Astrocyte (in vitro differentiated cells and primary cell): ENCODE results near the gene DCUN1D3. TPM values are rescaled to one million over a fixed set of nuclear protein-coding genes. Genes with fewer than 3 reads are reported as not detected.

Source experiments
- DNase-seq: peaks from one replicate; pipeline ENCODE4 v3.0.0-alpha.2; 2010; ENCODE audit warnings: low read depth
- FAIRE-seq: peaks from 2 replicates; lab custom pipeline; 2011; peaks lifted over from hg19 to GRCh38; lab: Jason Lieb, UNC
- H2AFZ ChIP-seq: 2 replicates; pipeline ENCODE4 v1.6.0; 2012; ENCODE audit warnings: low read depth, low read length, inconsistent platforms
- H3K27ac ChIP-seq: 2 replicates; pipeline ENCODE4 v1.5.1; 2011; ENCODE audit warnings: low read depth, low read length, inconsistent platforms
- H3K27me3 ChIP-seq: 2 replicates; pipeline ENCODE4 v1.6.0; 2011; ENCODE audit warnings: low read length, inconsistent platforms; ENCODE audit not compliant: insufficient read depth
- H3K36me3 ChIP-seq: 2 replicates; pipeline ENCODE4 v1.5.1; 2011; ENCODE audit warnings: low read length, inconsistent platforms; ENCODE audit not compliant: insufficient read depth
- H3K4me1 ChIP-seq: 2 replicates; pipeline ENCODE4 v1.5.1; 2011; ENCODE audit warnings: low read length, inconsistent platforms; ENCODE audit not compliant: insufficient read depth
- H3K4me2 ChIP-seq: 2 replicates; pipeline ENCODE4 v1.6.0; 2012; ENCODE audit warnings: low read length, inconsistent platforms
- H3K4me3 ChIP-seq: 2 replicates; pipeline ENCODE4 v1.5.1; 2011; ENCODE audit warnings: low read depth, mild to moderate bottlenecking, low read length, inconsistent platforms; ENCODE audit not compliant: insufficient read depth
- H3K79me2 ChIP-seq: 2 replicates; pipeline ENCODE4 v1.6.0; 2012; ENCODE audit warnings: mild to moderate bottlenecking, low read length, inconsistent platforms; ENCODE audit not compliant: insufficient read depth
- H3K9ac ChIP-seq: 2 replicates; pipeline ENCODE4 v1.6.0; 2012; ENCODE audit warnings: mild to moderate bottlenecking, low read length, inconsistent platforms
- H3K9me3 ChIP-seq: 2 replicates; pipeline ENCODE4 v1.5.1; 2012; ENCODE audit warnings: low read depth, mild to moderate bottlenecking, low read length, inconsistent platforms; ENCODE audit not compliant: insufficient read depth
- H4K20me1 ChIP-seq: 2 replicates; pipeline ENCODE4 v1.6.0; 2012; ENCODE audit warnings: low read length, inconsistent platforms; ENCODE audit not compliant: insufficient read depth
- H3K27ac Mint-ChIP-seq: one replicate; pipeline ENCODE4 v1.8.0; 2021; ENCODE audit warnings: mild to moderate bottlenecking, mixed read lengths; ENCODE audit not compliant: unreplicated experiment
- H3K27me3 Mint-ChIP-seq: one replicate; pipeline ENCODE4 v1.8.0; 2021; ENCODE audit warnings: low read depth, mixed read lengths; ENCODE audit not compliant: unreplicated experiment
- H3K36me3 Mint-ChIP-seq: one replicate; pipeline ENCODE4 v1.8.0; 2021; ENCODE audit warnings: low read depth, mixed read lengths; ENCODE audit not compliant: unreplicated experiment
- H3K4me1 Mint-ChIP-seq: one replicate; pipeline ENCODE4 v1.8.0; 2021; ENCODE audit warnings: low read depth, mixed read lengths; ENCODE audit not compliant: unreplicated experiment
- H3K4me3 Mint-ChIP-seq: one replicate; pipeline ENCODE4 v1.8.0; 2021; ENCODE audit warnings: mild to moderate bottlenecking, moderate library complexity, mixed read lengths; ENCODE audit not compliant: unreplicated experiment
- H3K9me3 Mint-ChIP-seq: one replicate; pipeline ENCODE4 v1.8.0; 2021; ENCODE audit warnings: mild to moderate bottlenecking, mixed read lengths; ENCODE audit not compliant: unreplicated experiment
- CTCF ChIP-seq: IDR thresholded peaks from 2 replicates; pipeline ENCODE4 v1.5.1; 2011; ENCODE audit warnings: low read depth, mild to moderate bottlenecking, inconsistent platforms, low read length, moderate library complexity; ENCODE audit not compliant: insufficient read depth
- EZH2 ChIP-seq: IDR thresholded peaks from 2 replicates; pipeline ENCODE4 v1.6.1; 2012; ENCODE audit warnings: mild to moderate bottlenecking, low read length, inconsistent platforms; ENCODE audit not compliant: insufficient read depth
- total RNA-seq: library from RNA; stranded (reverse); gene quantifications from 2 replicates; pipeline ENCODE4 v1.2.1, GENCODE V29; 2021

DCUN1D3 gene
- total RNA-seq, 1 donor from 2014 or later: 34.0 TPM

GRCh38 chr16:20916942-20917341, 16.8 kb upstream of the DCUN1D3 start:
- Mint-ChIP-seq H3K9me3 (no peaks in the 10 kb centered on the region), H3K27me3 (no peaks in the 10 kb centered on the region), H3K27ac (no peak overlapping the region), H3K4me3 (no peak overlapping the region), H3K36me3 (peaks cover 12% of the 10 kb centered on the region), H3K4me1 (peaks cover 11% of the 10 kb centered on the region)
- no peak overlapping the region for H3K4me3 ChIP-seq
- H3K79me2 ChIP-seq: no peaks in the 10 kb centered on the region
- H3K9me3 ChIP-seq: no peaks in the 10 kb centered on the region
- no peaks in the 10 kb centered on the region for H3K27me3 ChIP-seq
- DNase-seq (no peak), FAIRE-seq (no peak)
- no peak overlapping the region for H3K27ac ChIP-seq
- TF ChIP-seq CTCF: no peak
- no peak for TF ChIP-seq EZH2
- no peak overlapping the region for H2AFZ ChIP-seq
- no peaks in the 10 kb centered on the region for H4K20me1 ChIP-seq
- H3K4me2 ChIP-seq: no peak overlapping the region
- H3K4me1 ChIP-seq: peaks cover 15% of the 10 kb centered on the region
- no peak overlapping the region for H3K9ac ChIP-seq
- H3K36me3 ChIP-seq: no peaks in the 10 kb centered on the region

GRCh38 chr16:20916289-20916688, 16.1 kb upstream of the DCUN1D3 start:
- H2AFZ ChIP-seq: no peak overlapping the region
- H3K36me3 Mint-ChIP-seq: peaks cover 12% of the 10 kb centered on the region
- H3K4me2 ChIP-seq: no peak overlapping the region
- H3K79me2 ChIP-seq: no peaks in the 10 kb centered on the region
- H3K27ac ChIP-seq: no peak overlapping the region
- no peak overlapping the region for H3K27ac Mint-ChIP-seq
- DNase-seq: no peak
- FAIRE-seq: no peak
- peaks cover 13% of the 10 kb centered on the region for H3K4me1 Mint-ChIP-seq
- H3K4me3 Mint-ChIP-seq: no peak overlapping the region
- no peak overlapping the region for H3K9ac ChIP-seq
- TF ChIP-seq CTCF: no peak
- TF ChIP-seq EZH2: no peak
- no peaks in the 10 kb centered on the region for H3K27me3 ChIP-seq
- H3K36me3 ChIP-seq: no peaks in the 10 kb centered on the region
- no peaks in the 10 kb centered on the region for H4K20me1 ChIP-seq
- H3K4me3 ChIP-seq: no peak overlapping the region
- H3K4me1 ChIP-seq: peaks cover 22% of the 10 kb centered on the region
- H3K9me3 Mint-ChIP-seq: no peaks in the 10 kb centered on the region
- H3K9me3 ChIP-seq: no peaks in the 10 kb centered on the region
- H3K27me3 Mint-ChIP-seq: no peaks in the 10 kb centered on the region

GRCh38 chr16:20911361-20911760, 11.2 kb upstream of the DCUN1D3 start:
- Mint-ChIP-seq H3K9me3 (no peaks in the 10 kb centered on the region), H3K27ac (peak overlapping the region; percentile 80), H3K27me3 (no peaks in the 10 kb centered on the region), H3K36me3 (peaks cover 7% of the 10 kb centered on the region), H3K4me3 (peak overlapping the region; percentile 37), H3K4me1 (peaks cover 33% of the 10 kb centered on the region)
- H3K36me3 ChIP-seq: no peaks in the 10 kb centered on the region
- no peaks in the 10 kb centered on the region for H3K27me3 ChIP-seq
- H4K20me1 ChIP-seq: no peaks in the 10 kb centered on the region
- TF ChIP-seq CTCF: no peak
- no peak for TF ChIP-seq EZH2
- peak overlapping the region; percentile 77 for H3K4me2 ChIP-seq
- H3K79me2 ChIP-seq: no peaks in the 10 kb centered on the region
- H3K9ac ChIP-seq: peak overlapping the region; percentile 73
- H3K27ac ChIP-seq: peak overlapping the region; percentile 86
- H2AFZ ChIP-seq: peak overlapping the region; percentile 43
- DNase-seq: no peak
- peak overlapping the region; percentile 27 for H3K4me3 ChIP-seq
- peaks cover 35% of the 10 kb centered on the region for H3K4me1 ChIP-seq
- no peaks in the 10 kb centered on the region for H3K9me3 ChIP-seq
- FAIRE-seq: no peak
